Liver (tissue), 9 donors: ENCODE results near the gene MIGA1. TPM values are rescaled to one million over a fixed set of nuclear protein-coding genes. Genes with fewer than 3 reads are reported as not detected.
"Not testable (repeated sequence)": the region's sequence is repeated elsewhere in the genome, so short reads cannot be mapped to it uniquely, and the experiment has no call there.

ENCODE experiments used
- DNase-seq: peaks from one replicate; pipeline ENCODE4 v3.0.0-alpha.2; 2017; ENCODE audit warnings: low spot score
- H3K27ac ChIP-seq, 2 donors: one replicate each; pipeline ENCODE4 v1.7.0; 2013; ENCODE audit warnings: inconsistent platforms in 2 of 2, low read length in 2 of 2, control low read depth in 1 of 2, low read depth in 1 of 2, mild to moderate bottlenecking in 1 of 2
- H3K27me3 ChIP-seq, 4 donors: one replicate each; pipeline versions ENCODE4 v1.6.1 to v1.7.0; 2013; ENCODE audit warnings: low read length in 3 of 4, inconsistent platforms in 1 of 4, mild to moderate bottlenecking in 1 of 4, moderate library complexity in 1 of 4; ENCODE audit not compliant: control insufficient read depth in 4 of 4, insufficient read depth in 4 of 4
- H3K36me3 ChIP-seq, 4 donors: one replicate each; pipeline versions ENCODE4 v1.6.1 to v1.7.0; 2013; ENCODE audit warnings: low read length in 3 of 4, mild to moderate bottlenecking in 3 of 4, low read depth in 1 of 4, moderate library complexity in 1 of 4; ENCODE audit not compliant: control insufficient read depth in 4 of 4, insufficient read depth in 3 of 4
- H3K4me1 ChIP-seq, 4 donors: one replicate each; pipeline versions ENCODE4 v1.6.1 to v1.7.0; 2013; ENCODE audit warnings: low read length in 3 of 4, mild to moderate bottlenecking in 3 of 4, moderate library complexity in 1 of 4; ENCODE audit not compliant: control insufficient read depth in 4 of 4, insufficient read depth in 4 of 4
- H3K4me3 ChIP-seq, 3 donors: one replicate each; pipeline versions ENCODE4 v1.6.1 to v1.7.0; 2013; ENCODE audit warnings: low read length in 3 of 3, control low read depth in 1 of 3, low read depth in 1 of 3, mild to moderate bottlenecking in 1 of 3
- H3K9ac ChIP-seq, 2 donors: one replicate each; pipeline ENCODE4 v1.7.0; 2013; ENCODE audit warnings: low read length in 2 of 2, mild to moderate bottlenecking in 2 of 2, moderate library complexity in 2 of 2, control low read depth in 1 of 2, low read depth in 1 of 2
- H3K9me3 ChIP-seq, 4 donors: one replicate each; pipeline versions ENCODE4 v1.6.1 to v1.7.0; 2013; ENCODE audit warnings: low read length in 3 of 4; ENCODE audit not compliant: control insufficient read depth in 4 of 4
- CTCF ChIP-seq: fragments of 150-350 bp; IDR thresholded peaks from 2 replicates; pipeline ENCODE4 v1.5.1; 2017; ENCODE audit warnings: improper control_type of control experiment, low read depth, low read length; ENCODE audit not compliant: missing input control
- FOXA1 ChIP-seq: IDR thresholded peaks from 2 replicates; pipeline ENCODE4 v1.6.1; 2016; ENCODE audit warnings: antibody characterized with exemption
- FOXA2 ChIP-seq: IDR thresholded peaks from 2 replicates; pipeline ENCODE4 v1.6.1; 2016; ENCODE audit warnings: antibody characterized with exemption
- GABPA ChIP-seq, 2 donors: IDR thresholded peaks in 1 of 2; conservative IDR thresholded peaks in 1 of 2; 2 replicates each; pipeline ENCODE4 v1.6.1; 2016; ENCODE audit warnings: antibody characterized with exemption in 2 of 2, mild to moderate bottlenecking in 1 of 2, moderate library complexity in 1 of 2
- MAX ChIP-seq: IDR thresholded peaks from 2 replicates; pipeline ENCODE4 v1.6.1; 2016; ENCODE audit warnings: antibody characterized with exemption
- RAD21 ChIP-seq, 2 donors: IDR thresholded peaks; 2 replicates each; pipeline ENCODE4 v1.6.1; 2016; ENCODE audit warnings: antibody characterized with exemption in 2 of 2, mild to moderate bottlenecking in 2 of 2
- REST ChIP-seq: IDR thresholded peaks from 2 replicates; pipeline ENCODE4 v1.6.1; 2016; ENCODE audit warnings: antibody characterized with exemption, mild to moderate bottlenecking
- RXRA ChIP-seq, 2 donors: IDR thresholded peaks; 2 replicates each; pipeline ENCODE4 v1.6.1; 2017 to 2018; ENCODE audit warnings: antibody characterized with exemption in 2 of 2, mild to moderate bottlenecking in 1 of 2
- SP1 ChIP-seq: IDR thresholded peaks from 2 replicates; pipeline ENCODE4 v1.6.1; 2018; ENCODE audit warnings: antibody characterized with exemption, mild to moderate bottlenecking
- TAF1 ChIP-seq: conservative IDR thresholded peaks from 2 replicates; pipeline ENCODE4 v1.6.1; 2016; ENCODE audit warnings: antibody characterized with exemption, mild to moderate bottlenecking
- ZBTB33 ChIP-seq: IDR thresholded peaks from 2 replicates; pipeline ENCODE4 v1.6.1; 2016; ENCODE audit warnings: antibody characterized with exemption
- WGBS: extraction: QIAGEN DNeasy Blood & Tissue Kit; methylation state at CpG from one replicate; pipeline ENCODE4 v1.1.7; 2013; 5-methylcytosine and 5-hydroxymethylcytosine counted together
- polyA plus RNA-seq, 2 donors: library from polyadenylated mRNA; stranded (reverse) in 1 of 2; unstranded in 1 of 2; fragments of 200-250 nt in 1 of 2; fragments of >200 nt in 1 of 2; fragmentation: Nextera tagmentation in 1 of 2; extraction: Ambion mirVana in 1 of 2; gene quantifications; one replicate each; pipeline versions ENCODE4 v1.2.1 to v1.2.3, GENCODE V29; 2013 to 2015
- total RNA-seq, 2 donors: library from RNA; depleted of rRNA; stranded (reverse); fragments of >200 nt; gene quantifications; one replicate each; pipeline ENCODE4 v1.2.3, GENCODE V29; 2014
- donor health status: healthy.
- donor health status: healthy.
- donor health status: healthy.
- donor health status: healthy.
- donor health status: healthy.

MIGA1 gene
- total and polyA plus RNA-seq, 4 donors, result 3.5 to 8.0 (median 6.2) TPM

GRCh38 chr1:77802026-77802425 is 22.6 kb downstream of the MIGA1 start:
- no peak for DNase-seq
- no peaks in the 10 kb centered on the region for H3K4me1 ChIP-seq
- no peaks in the 10 kb centered on the region for H3K27me3 ChIP-seq
- H3K4me3 ChIP-seq, result no peak overlapping the region
- no peaks in the 10 kb centered on the region for H3K9me3 ChIP-seq
- TF ChIP-seq RXRA (IDR thresholded peaks at IDR 0.05) (no peak), MAX (no peak), REST (no peak), RAD21 (IDR thresholded peaks at IDR 0.05) (no peak), TAF1 (no peak), GABPA (IDR thresholded peaks at IDR 0.05 in 1 of 2, conservative IDR thresholded peaks at IDR 0.05 in 1 of 2) (no peak), SP1 (no peak), ZBTB33 (no peak), CTCF (no peak), FOXA2 (no peak), FOXA1 (no peak)
- H3K36me3 ChIP-seq, result peaks cover 3 to 6% (median 4%) of the 10 kb centered on the region in 4 donors
- H3K9ac ChIP-seq, result no peak overlapping the region
- H3K27ac ChIP-seq, result no peak overlapping the region
- WGBS, result 96% methylated on average over 2 of the region's 2 CpGs

GRCh38 chr1:77803371-77803770 is 23.9 kb downstream of the MIGA1 start:
- Histone ChIP-seq H3K9me3 (no peaks in the 10 kb centered on the region), H3K36me3 (peaks cover 3 to 8% (median 6%) of the 10 kb centered on the region in 4 donors), H3K4me1 (no peaks in the 10 kb centered on the region), H3K4me3 (no peak overlapping the region), H3K27ac (no peak overlapping the region), H3K9ac (no peak overlapping the region), H3K27me3 (no peaks in the 10 kb centered on the region)
- 89% methylated on average over 2 of the region's 2 CpGs for WGBS
- no peak for DNase-seq
- TF ChIP-seq RAD21 (IDR thresholded peaks at IDR 0.05), result no peak

GRCh38 chr1:77809787-77810462 is 30.5 kb downstream of the MIGA1 start:
- H3K4me3 ChIP-seq, H3K27me3 ChIP-seq, H3K9ac ChIP-seq, H3K27ac ChIP-seq, H3K9me3 ChIP-seq, DNase-seq, H3K4me1 ChIP-seq: not testable (repeated sequence)
- 96% methylated on average over 1 of the region's 3 CpGs for WGBS
- H3K36me3 ChIP-seq, result peaks cover 2 to 18% (median 13%) of the 10 kb centered on the region in 4 donors

- H3K27me3 ChIP-seq, H3K4me1 ChIP-seq, H3K4me3 ChIP-seq, H3K9me3 ChIP-seq, H3K27ac ChIP-seq, DNase-seq, H3K9ac ChIP-seq: not testable (repeated sequence)
- peaks cover 2 to 24% (median 14%) of the 10 kb centered on the region in 4 donors for H3K36me3 ChIP-seq
- WGBS, result over 99% methylated on average over 13 of the region's 21 CpGs
Observed at GRCh38 chr1:77811589-77811988, 32.1 kb downstream of the MIGA1 start.
